ENCODE results near the gene ME3. TPM values are rescaled to one million over a fixed set of nuclear protein-coding genes. Genes with fewer than 3 reads are reported as not detected.

The ME3 gene
- total and polyA plus RNA-seq, 4 donors: 1.4 to 7.2 (median 2.3) TPM

- TF ChIP-seq RXRA (IDR thresholded peaks at IDR 0.05) (no peak), TAF1 (conservative IDR thresholded peaks at IDR 0.05) (no peak), ATF3 (IDR thresholded peaks at IDR 0.05) (no peak), EGR1 (IDR thresholded peaks at IDR 0.05; ENCODE audit: low read depth in 2 of 2) (no peak), FOXA1 (IDR thresholded peaks at IDR 0.05) (no peak)
- H3K9me3 ChIP-seq (ENCODE audit: control insufficient read depth in 4 of 4, low read length in 3 of 4): no peaks in the 10 kb centered on the region
- H3K9ac ChIP-seq (ENCODE audit: low read depth in 1 of 2, low read length in 2 of 2): no peak overlapping the region
- H3K27me3 ChIP-seq (ENCODE audit: control insufficient read depth in 4 of 4, insufficient read depth in 4 of 4, low read length in 3 of 4): no peaks in the 10 kb centered on the region
- DNase-seq (ENCODE audit: low spot score): no peak
- 98% methylated on average over 1 of the region's 1 CpG for WGBS
- H3K27ac ChIP-seq (ENCODE audit: low read depth in 1 of 2, low read length in 2 of 2): no peak overlapping the region
- H3K4me1 ChIP-seq (ENCODE audit: control insufficient read depth in 4 of 4, insufficient read depth in 4 of 4, low read length in 3 of 4): no peaks in the 10 kb centered on the region
- H3K36me3 ChIP-seq (ENCODE audit: control insufficient read depth in 4 of 4, insufficient read depth in 3 of 4, low read depth in 1 of 4, low read length in 3 of 4): no peaks in the 10 kb centered on the region
- H3K4me3 ChIP-seq (ENCODE audit: low read depth in 1 of 3, low read length in 3 of 3): no peak overlapping the region
These were observed 14.1 kb upstream of the ME3 start for GRCh38 chr11:86686531-86686930.

- 81% methylated on average over 2 of the region's 2 CpGs for WGBS
- no peak for DNase-seq (ENCODE audit: low spot score)
- TF ChIP-seq JUND (IDR thresholded peaks at IDR 0.05) (no peak), FOXA1 (IDR thresholded peaks at IDR 0.05) (no peak), TAF1 (conservative IDR thresholded peaks at IDR 0.05) (no peak), RXRA (IDR thresholded peaks at IDR 0.05) (no peak)
- H3K4me1 ChIP-seq (ENCODE audit: control insufficient read depth in 4 of 4, insufficient read depth in 4 of 4, low read length in 3 of 4): no peaks in the 10 kb centered on the region
- no peaks in the 10 kb centered on the region for H3K36me3 ChIP-seq (ENCODE audit: control insufficient read depth in 4 of 4, insufficient read depth in 3 of 4, low read depth in 1 of 4, low read length in 3 of 4)
- no peak overlapping the region for H3K9ac ChIP-seq (ENCODE audit: low read depth in 1 of 2, low read length in 2 of 2)
- H3K27ac ChIP-seq (ENCODE audit: low read depth in 1 of 2, low read length in 2 of 2): no peak overlapping the region
- no peaks in the 10 kb centered on the region for H3K27me3 ChIP-seq (ENCODE audit: control insufficient read depth in 4 of 4, insufficient read depth in 4 of 4, low read length in 3 of 4)
- no peak overlapping the region for H3K4me3 ChIP-seq (ENCODE audit: low read depth in 1 of 3, low read length in 3 of 3)
- no peaks in the 10 kb centered on the region for H3K9me3 ChIP-seq (ENCODE audit: control insufficient read depth in 4 of 4, low read length in 3 of 4)
These were observed 9.0 kb upstream of the ME3 start for GRCh38 chr11:86681483-86681756.

- Histone ChIP-seq H3K27me3 (ENCODE audit: control insufficient read depth in 4 of 4, insufficient read depth in 4 of 4, low read length in 3 of 4) (no peaks in the 10 kb centered on the region), H3K4me1 (ENCODE audit: control insufficient read depth in 4 of 4, insufficient read depth in 4 of 4, low read length in 3 of 4) (no peaks in the 10 kb centered on the region), H3K36me3 (ENCODE audit: control insufficient read depth in 4 of 4, insufficient read depth in 3 of 4, low read depth in 1 of 4, low read length in 3 of 4) (no peaks in the 10 kb centered on the region), H3K9me3 (ENCODE audit: control insufficient read depth in 4 of 4, low read length in 3 of 4) (no peaks in the 10 kb centered on the region), H3K4me3 (ENCODE audit: low read depth in 1 of 3, low read length in 3 of 3) (no peak overlapping the region), H3K27ac (ENCODE audit: low read depth in 1 of 2, low read length in 2 of 2) (no peak overlapping the region), H3K9ac (ENCODE audit: low read depth in 1 of 2, low read length in 2 of 2) (no peak overlapping the region)
- TF ChIP-seq EGR1 (IDR thresholded peaks at IDR 0.05; ENCODE audit: low read depth in 2 of 2): no peak
- no peak for TF ChIP-seq GABPA (IDR thresholded peaks at IDR 0.05 in 1 of 2, conservative IDR thresholded peaks at IDR 0.05 in 1 of 2)
- TF ChIP-seq CTCF (IDR thresholded peaks at IDR 0.05; ENCODE audit: low read depth, low read length, missing input control): no peak
- no peak for TF ChIP-seq RXRA (IDR thresholded peaks at IDR 0.05)
- no peak for TF ChIP-seq SP1 (IDR thresholded peaks at IDR 0.05)
- no peak for TF ChIP-seq FOXA2 (IDR thresholded peaks at IDR 0.05)
- TF ChIP-seq ZBTB33 (IDR thresholded peaks at IDR 0.05): no peak
- TF ChIP-seq YY1 (IDR thresholded peaks at IDR 0.05): no peak
- no peak for TF ChIP-seq JUND (IDR thresholded peaks at IDR 0.05)
- no peak for TF ChIP-seq ATF3 (IDR thresholded peaks at IDR 0.05)
- no peak for TF ChIP-seq REST (IDR thresholded peaks at IDR 0.05)
- no peak for TF ChIP-seq TAF1 (conservative IDR thresholded peaks at IDR 0.05)
- no peak for TF ChIP-seq FOXA1 (IDR thresholded peaks at IDR 0.05)
- TF ChIP-seq MAX (IDR thresholded peaks at IDR 0.05): no peak
- TF ChIP-seq HNF4G (IDR thresholded peaks at IDR 0.05): no peak
- WGBS: 83% methylated on average over 5 of the region's 5 CpGs
- DNase-seq (ENCODE audit: low spot score): no peak
These were observed 8.5 kb upstream of the ME3 start for GRCh38 chr11:86680716-86681482.

Data from liver (tissue), 9 donors.